ENCODE measurements around the gene KAT7.
"Not testable (repeated sequence)": the region's sequence is repeated elsewhere in the genome, so short reads cannot be mapped to it uniquely, and the experiment has no call there.

KAT7 gene

GRCh38 chr17:49788478-49789242 lies at the start of gene KAT7:
KAT7 (plus strand) TSS chr17:49788681; CDS start chr17:49788835, 154 bp downstream.
- DNase-seq (ENCODE audit: low read depth in 2 of 2, low spot score in 1 of 2): peak; percentile 93 to 95

GRCh38 chr17:49739641-49740271 lies 48.7 kb upstream of the KAT7 start:
- DNase-seq (ENCODE audit: low read depth in 2 of 2, low spot score in 1 of 2): peak; percentile 83 to 93

- no peak for DNase-seq (ENCODE audit: low read depth in 2 of 2, low spot score in 1 of 2)
Observed at GRCh38 chr17:49741009-49741691, 47.3 kb upstream of the KAT7 start.

GRCh38 chr17:49741692-49742076 lies 46.8 kb upstream of the KAT7 start:
- no peak for DNase-seq (ENCODE audit: low read depth in 2 of 2, low spot score in 1 of 2)

GRCh38 chr17:49742166-49742638 lies 46.3 kb upstream of the KAT7 start:
- no peak for DNase-seq (ENCODE audit: low read depth in 2 of 2, low spot score in 1 of 2)

- no peak for DNase-seq (ENCODE audit: low read depth in 2 of 2, low spot score in 1 of 2)
Observed at GRCh38 chr17:49745175-49746139, 43.0 kb upstream of the KAT7 start.

GRCh38 chr17:49746791-49747490 lies 41.5 kb upstream of the KAT7 start:
- no peak for DNase-seq (ENCODE audit: low read depth in 2 of 2, low spot score in 1 of 2)

- no peak for DNase-seq (ENCODE audit: low read depth in 2 of 2, low spot score in 1 of 2)
Observed at GRCh38 chr17:49747632-49748031, 40.8 kb upstream of the KAT7 start.

GRCh38 chr17:49748223-49748622 lies 40.3 kb upstream of the KAT7 start:
- DNase-seq (ENCODE audit: low read depth in 2 of 2, low spot score in 1 of 2): no peak

- DNase-seq (ENCODE audit: low read depth in 2 of 2, low spot score in 1 of 2): peak in 1 of 2 donors; percentile 24
Observed at GRCh38 chr17:49748791-49749190, 39.7 kb upstream of the KAT7 start.

- no peak for DNase-seq (ENCODE audit: low read depth in 2 of 2, low spot score in 1 of 2)
Observed at GRCh38 chr17:49749730-49750129, 38.8 kb upstream of the KAT7 start.

- no peak for DNase-seq (ENCODE audit: low read depth in 2 of 2, low spot score in 1 of 2)
Observed at GRCh38 chr17:49752508-49752907, 36.0 kb upstream of the KAT7 start.

GRCh38 chr17:49753959-49754391 lies 34.5 kb upstream of the KAT7 start:
- no peak for DNase-seq (ENCODE audit: low read depth in 2 of 2, low spot score in 1 of 2)

- DNase-seq (ENCODE audit: low read depth in 2 of 2, low spot score in 1 of 2): no peak
Observed at GRCh38 chr17:49755663-49756283, 32.7 kb upstream of the KAT7 start.

- no peak for DNase-seq (ENCODE audit: low read depth in 2 of 2, low spot score in 1 of 2)
Observed at GRCh38 chr17:49756323-49757150, 31.9 kb upstream of the KAT7 start.

GRCh38 chr17:49757151-49757777 lies 31.2 kb upstream of the KAT7 start:
- DNase-seq (ENCODE audit: low read depth in 2 of 2, low spot score in 1 of 2): no peak

- DNase-seq (ENCODE audit: low read depth in 2 of 2, low spot score in 1 of 2): not testable (repeated sequence)
Observed at GRCh38 chr17:49758464-49759010, 29.9 kb upstream of the KAT7 start.

GRCh38 chr17:49759203-49759602 lies 29.3 kb upstream of the KAT7 start:
- DNase-seq (ENCODE audit: low read depth in 2 of 2, low spot score in 1 of 2): no peak
